ENCODE results near the gene GRSF1.

GRCh38 chr4:70816894-70817293 lies 22.8 kb downstream of the GRSF1 start:
- TF ChIP-seq NFYB (CRISPR knock-in tag; IDR thresholded peaks at IDR 0.05) (no peak), PRPF4 (IDR thresholded peaks at IDR 0.05; ENCODE audit: low read depth, low read length, poor library complexity, severe bottlenecking) (no peak), KLF6 (CRISPR knock-in tag; IDR thresholded peaks at IDR 0.05) (no peak), ZBTB34 (CRISPR knock-in tag; IDR thresholded peaks at IDR 0.05) (no peak), ZNF18 (CRISPR knock-in tag; IDR thresholded peaks at IDR 0.05; ENCODE audit: insufficient replicate concordance) (no peak), PBX3 (CRISPR knock-in tag; IDR thresholded peaks at IDR 0.05; ENCODE audit: borderline replicate concordance) (no peak), POLR2G (IDR thresholded peaks at IDR 0.05; ENCODE audit: low read depth, low read length) (no peak), ERF (CRISPR knock-in tag; IDR thresholded peaks at IDR 0.05) (no peak), ZBTB20 (CRISPR knock-in tag; IDR thresholded peaks at IDR 0.05; ENCODE audit: borderline replicate concordance, low read depth) (no peak), ZNF670 (CRISPR knock-in tag; IDR thresholded peaks at IDR 0.05; ENCODE audit: borderline replicate concordance) (no peak), TEAD3 (CRISPR knock-in tag; optimal IDR thresholded peaks at IDR 0.05; ENCODE audit: borderline replicate concordance) (no peak), CEBPZ (IDR thresholded peaks at IDR 0.05; ENCODE audit: low read length) (no peak)
- TF ChIP-seq, protein P1, sequence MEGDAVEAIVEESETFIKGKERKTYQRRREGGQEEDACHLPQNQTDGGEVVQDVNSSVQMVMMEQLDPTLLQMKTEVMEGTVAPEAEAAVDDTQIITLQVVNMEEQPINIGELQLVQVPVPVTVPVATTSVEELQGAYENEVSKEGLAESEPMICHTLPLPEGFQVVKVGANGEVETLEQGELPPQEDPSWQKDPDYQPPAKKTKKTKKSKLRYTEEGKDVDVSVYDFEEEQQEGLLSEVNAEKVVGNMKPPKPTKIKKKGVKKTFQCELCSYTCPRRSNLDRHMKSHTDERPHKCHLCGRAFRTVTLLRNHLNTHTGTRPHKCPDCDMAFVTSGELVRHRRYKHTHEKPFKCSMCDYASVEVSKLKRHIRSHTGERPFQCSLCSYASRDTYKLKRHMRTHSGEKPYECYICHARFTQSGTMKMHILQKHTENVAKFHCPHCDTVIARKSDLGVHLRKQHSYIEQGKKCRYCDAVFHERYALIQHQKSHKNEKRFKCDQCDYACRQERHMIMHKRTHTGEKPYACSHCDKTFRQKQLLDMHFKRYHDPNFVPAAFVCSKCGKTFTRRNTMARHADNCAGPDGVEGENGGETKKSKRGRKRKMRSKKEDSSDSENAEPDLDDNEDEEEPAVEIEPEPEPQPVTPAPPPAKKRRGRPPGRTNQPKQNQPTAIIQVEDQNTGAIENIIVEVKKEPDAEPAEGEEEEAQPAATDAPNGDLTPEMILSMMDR (CRISPR knock-in tag; IDR thresholded peaks at IDR 0.05) = no peak
